Measurements from ENCODE around the gene PCED1B.

DNA sequence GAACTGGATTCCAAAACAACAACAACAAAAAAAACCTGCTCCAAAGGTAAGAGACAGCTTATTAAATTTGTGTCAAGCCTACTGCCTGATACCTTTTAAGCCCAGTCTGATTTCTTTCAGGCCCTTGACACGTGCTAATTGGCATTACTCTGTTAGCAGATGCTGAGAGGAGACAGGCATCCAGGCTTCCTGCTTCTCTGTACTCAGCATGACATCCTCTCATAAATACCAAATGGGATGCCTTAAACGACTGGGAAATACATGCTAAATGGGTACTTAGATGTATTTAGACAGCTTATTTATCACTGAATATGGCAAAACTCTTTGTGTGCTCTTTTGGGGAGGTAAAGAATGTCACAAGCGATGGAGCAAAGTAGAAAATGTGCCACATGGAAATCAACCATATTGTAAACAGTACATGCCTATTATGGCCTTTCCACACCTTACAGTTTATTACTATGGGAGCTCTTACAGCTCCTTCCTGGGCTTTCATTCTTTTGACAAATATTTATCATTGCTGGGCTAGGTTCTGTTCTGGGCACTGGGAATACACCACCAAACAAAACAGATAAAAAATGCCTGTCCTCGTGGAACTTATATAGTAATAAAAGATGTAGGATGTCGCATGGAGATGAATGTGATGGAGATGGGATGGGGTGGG is 11.5 kb upstream of the PCED1B start:
- TF ChIP-seq, protein P1, sequence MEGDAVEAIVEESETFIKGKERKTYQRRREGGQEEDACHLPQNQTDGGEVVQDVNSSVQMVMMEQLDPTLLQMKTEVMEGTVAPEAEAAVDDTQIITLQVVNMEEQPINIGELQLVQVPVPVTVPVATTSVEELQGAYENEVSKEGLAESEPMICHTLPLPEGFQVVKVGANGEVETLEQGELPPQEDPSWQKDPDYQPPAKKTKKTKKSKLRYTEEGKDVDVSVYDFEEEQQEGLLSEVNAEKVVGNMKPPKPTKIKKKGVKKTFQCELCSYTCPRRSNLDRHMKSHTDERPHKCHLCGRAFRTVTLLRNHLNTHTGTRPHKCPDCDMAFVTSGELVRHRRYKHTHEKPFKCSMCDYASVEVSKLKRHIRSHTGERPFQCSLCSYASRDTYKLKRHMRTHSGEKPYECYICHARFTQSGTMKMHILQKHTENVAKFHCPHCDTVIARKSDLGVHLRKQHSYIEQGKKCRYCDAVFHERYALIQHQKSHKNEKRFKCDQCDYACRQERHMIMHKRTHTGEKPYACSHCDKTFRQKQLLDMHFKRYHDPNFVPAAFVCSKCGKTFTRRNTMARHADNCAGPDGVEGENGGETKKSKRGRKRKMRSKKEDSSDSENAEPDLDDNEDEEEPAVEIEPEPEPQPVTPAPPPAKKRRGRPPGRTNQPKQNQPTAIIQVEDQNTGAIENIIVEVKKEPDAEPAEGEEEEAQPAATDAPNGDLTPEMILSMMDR (IDR thresholded peaks at IDR 0.05; ENCODE audit: insufficient read depth, low read length, poor library complexity, severe bottlenecking): no peak
- TF ChIP-seq EZH2phosphoT487 (conservative IDR thresholded peaks at IDR 0.05; ENCODE audit: low read length): no peak
